Skeletal muscle cell (primary cell): ENCODE results near the gene NAP1L4.
A peak's percentile ranks its signal among the peaks of the same experiment; 100 is the strongest.

Source experiments
- DNase-seq: peaks from one replicate; pipeline ENCODE4 v3.0.0-alpha.2; 2010; ENCODE audit warnings: low read depth
- H3K4me3 ChIP-seq: 2 replicates; pipeline ENCODE4 v1.5.1; 2011; ENCODE audit warnings: low read depth, mild to moderate bottlenecking, control low read depth, low read length, moderate library complexity

NAP1L4 gene

GRCh38 chr11:2968341-2968900, 23.7 kb downstream of the NAP1L4 start:
- no peak for DNase-seq

GRCh38 chr11:2964782-2965181, 27.3 kb downstream of the NAP1L4 start:
- no peak for DNase-seq
- no peak overlapping the region for H3K4me3 ChIP-seq

More at GRCh38 chr11:2968341-2968900, 23.7 kb downstream of the NAP1L4 start:
- H3K4me3 ChIP-seq, result no peak overlapping the region

- no peak overlapping the region for H3K4me3 ChIP-seq
- no peak for DNase-seq
Observed at GRCh38 chr11:2963761-2964160, 28.4 kb downstream of the NAP1L4 start.

- H3K4me3 ChIP-seq, result no peak overlapping the region
- DNase-seq, result no peak
Observed at GRCh38 chr11:2963112-2963754, 28.9 kb downstream of the NAP1L4 start.

- DNase-seq, result no peak
- no peak overlapping the region for H3K4me3 ChIP-seq
Observed at GRCh38 chr11:2961080-2961479, 31.0 kb downstream of the NAP1L4 start.

GRCh38 chr11:2960139-2960538, 32.0 kb downstream of the NAP1L4 start:
- no peak overlapping the region for H3K4me3 ChIP-seq
- DNase-seq, result no peak

- H3K4me3 ChIP-seq, result no peak overlapping the region
- DNase-seq, result no peak
Observed at GRCh38 chr11:2958251-2958650, 33.9 kb downstream of the NAP1L4 start.

- H3K4me3 ChIP-seq, result no peak overlapping the region
- no peak for DNase-seq
Observed at GRCh38 chr11:2955906-2956476, 36.1 kb downstream of the NAP1L4 start.

- H3K4me3 ChIP-seq, result no peak overlapping the region
- DNase-seq, result no peak
Observed at GRCh38 chr11:2954263-2954662, 37.9 kb downstream of the NAP1L4 start.

GRCh38 chr11:2952290-2952689, 39.8 kb downstream of the NAP1L4 start:
- H3K4me3 ChIP-seq, result no peak overlapping the region
- no peak for DNase-seq

- no peak overlapping the region for H3K4me3 ChIP-seq
- no peak for DNase-seq
Observed at GRCh38 chr11:2951231-2952110, 40.7 kb downstream of the NAP1L4 start.

- no peak for DNase-seq
- H3K4me3 ChIP-seq, result no peak overlapping the region
Observed at GRCh38 chr11:2950825-2951224, 41.3 kb downstream of the NAP1L4 start.

GRCh38 chr11:2949920-2950319, 42.2 kb downstream of the NAP1L4 start:
- no peak overlapping the region for H3K4me3 ChIP-seq
- no peak for DNase-seq

- no peak for DNase-seq
- no peak overlapping the region for H3K4me3 ChIP-seq
Observed at GRCh38 chr11:2947744-2948143, 44.4 kb downstream of the NAP1L4 start.

- no peak overlapping the region for H3K4me3 ChIP-seq
- no peak for DNase-seq
Observed at GRCh38 chr11:2945757-2946287, 46.3 kb downstream of the NAP1L4 start.

- peak overlapping the region; percentile 24 for H3K4me3 ChIP-seq
- peak; percentile 76 for DNase-seq
Observed at GRCh38 chr11:2945031-2945756, 46.9 kb downstream of the NAP1L4 start.

- no peak overlapping the region for H3K4me3 ChIP-seq
- no peak for DNase-seq
Observed at GRCh38 chr11:2944530-2944929, 47.6 kb downstream of the NAP1L4 start.

- DNase-seq, result no peak
- no peak overlapping the region for H3K4me3 ChIP-seq
Observed at GRCh38 chr11:2943711-2944118, 48.4 kb downstream of the NAP1L4 start.
